Lower leg skin (tissue), 3 donors: ENCODE measurements around the gene S100A14.
"Not testable (repeated sequence)": the region's sequence is repeated elsewhere in the genome, so short reads cannot be mapped to it uniquely, and the experiment has no call there.

Experiments
- POLR2A ChIP-seq, 2 donors: fragments of 450-650 bp; IDR thresholded peaks; one replicate each; pipeline ENCODE4 v1.6.1; 2016 to 2017; ENCODE audit warnings: antibody characterized with exemption in 2 of 2, mild to moderate bottlenecking in 1 of 2, moderate library complexity in 1 of 2
- TF ChIP-seq, protein P1 (sequence below), 3 donors: fragments of 450-650 bp; IDR thresholded peaks; one replicate each; pipeline ENCODE4 v1.5.1; 2016; ENCODE audit warnings: antibody characterized with exemption in 3 of 3, mild to moderate bottlenecking in 3 of 3, moderate library complexity in 2 of 3

DNA sequence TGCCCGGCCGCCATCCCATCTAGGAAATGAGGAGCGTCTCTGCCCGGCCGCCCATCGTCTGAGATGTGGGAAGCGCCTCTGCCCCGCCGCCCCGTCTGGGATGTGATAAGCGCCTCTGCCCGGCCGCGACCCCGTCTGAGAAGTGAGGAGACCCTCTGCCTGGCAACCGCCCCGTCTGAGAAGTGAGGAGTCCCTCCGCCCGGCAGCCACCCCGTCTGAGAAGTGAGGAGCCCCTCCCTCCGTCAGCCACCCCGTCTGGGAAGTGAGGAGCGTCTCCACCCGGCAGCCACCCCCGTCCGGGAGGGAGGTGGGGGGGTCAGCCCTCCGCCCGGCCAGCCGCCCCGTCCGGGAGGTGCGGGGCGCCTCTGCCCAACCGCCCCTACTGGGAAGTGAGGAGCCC is 33.3 kb downstream of the S100A14 start:
- TF ChIP-seq, protein P1, sequence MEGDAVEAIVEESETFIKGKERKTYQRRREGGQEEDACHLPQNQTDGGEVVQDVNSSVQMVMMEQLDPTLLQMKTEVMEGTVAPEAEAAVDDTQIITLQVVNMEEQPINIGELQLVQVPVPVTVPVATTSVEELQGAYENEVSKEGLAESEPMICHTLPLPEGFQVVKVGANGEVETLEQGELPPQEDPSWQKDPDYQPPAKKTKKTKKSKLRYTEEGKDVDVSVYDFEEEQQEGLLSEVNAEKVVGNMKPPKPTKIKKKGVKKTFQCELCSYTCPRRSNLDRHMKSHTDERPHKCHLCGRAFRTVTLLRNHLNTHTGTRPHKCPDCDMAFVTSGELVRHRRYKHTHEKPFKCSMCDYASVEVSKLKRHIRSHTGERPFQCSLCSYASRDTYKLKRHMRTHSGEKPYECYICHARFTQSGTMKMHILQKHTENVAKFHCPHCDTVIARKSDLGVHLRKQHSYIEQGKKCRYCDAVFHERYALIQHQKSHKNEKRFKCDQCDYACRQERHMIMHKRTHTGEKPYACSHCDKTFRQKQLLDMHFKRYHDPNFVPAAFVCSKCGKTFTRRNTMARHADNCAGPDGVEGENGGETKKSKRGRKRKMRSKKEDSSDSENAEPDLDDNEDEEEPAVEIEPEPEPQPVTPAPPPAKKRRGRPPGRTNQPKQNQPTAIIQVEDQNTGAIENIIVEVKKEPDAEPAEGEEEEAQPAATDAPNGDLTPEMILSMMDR (IDR thresholded peaks at IDR 0.05): not testable (repeated sequence)
- TF ChIP-seq POLR2A (IDR thresholded peaks at IDR 0.05): not testable (repeated sequence)
